NCI-H345 treated with DMSO at 0.1 percent for 48 hours (cell line): Measurements from ENCODE around the gene C1QB.
A peak's percentile ranks its signal among the peaks of the same experiment; 100 is the strongest.

Experiments used
- DNase-seq: peaks from one replicate; lab custom pipeline; 2025; ENCODE audit not compliant: unreplicated experiment; lab: John Stamatoyannopoulos, UW

Gene C1QB

DNA sequence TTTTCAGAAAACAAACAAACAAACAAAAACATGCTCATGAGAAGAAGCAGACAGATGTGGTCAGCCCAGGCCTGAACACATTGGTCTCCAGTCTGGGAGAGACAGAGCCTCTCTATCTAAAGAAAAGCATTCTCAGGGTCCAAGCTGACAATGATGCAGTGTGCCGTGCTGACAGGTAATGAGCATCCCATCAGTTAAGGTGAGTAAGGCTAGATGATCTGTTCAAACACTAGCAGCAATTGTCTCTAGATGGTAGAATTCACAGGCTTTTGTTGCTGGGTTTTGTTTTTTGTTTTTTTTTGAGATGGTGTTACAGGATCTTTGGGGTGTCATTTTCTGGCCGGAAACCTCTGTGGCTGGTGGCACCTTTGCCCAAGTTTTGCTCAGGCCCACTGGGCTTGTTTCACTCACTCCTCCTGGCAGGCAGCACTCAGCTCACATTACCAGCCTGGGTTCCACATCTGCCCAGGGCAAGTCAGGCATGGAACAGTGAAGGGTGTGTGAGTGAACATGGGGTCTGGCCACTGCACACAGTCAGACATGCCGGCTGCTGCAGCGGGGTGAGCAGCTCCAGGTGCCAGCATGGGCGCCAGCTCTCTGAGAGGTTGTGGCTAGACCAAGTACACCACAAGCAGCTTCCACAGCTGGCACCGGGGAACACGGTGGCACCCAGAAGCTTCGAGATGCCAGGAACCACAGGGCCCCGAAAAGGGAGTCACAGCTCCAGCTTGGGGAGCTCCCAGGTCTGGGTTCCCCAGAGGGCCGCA lies 19.2 kb upstream of the C1QB start:
- DNase-seq, result no peak

DNA sequence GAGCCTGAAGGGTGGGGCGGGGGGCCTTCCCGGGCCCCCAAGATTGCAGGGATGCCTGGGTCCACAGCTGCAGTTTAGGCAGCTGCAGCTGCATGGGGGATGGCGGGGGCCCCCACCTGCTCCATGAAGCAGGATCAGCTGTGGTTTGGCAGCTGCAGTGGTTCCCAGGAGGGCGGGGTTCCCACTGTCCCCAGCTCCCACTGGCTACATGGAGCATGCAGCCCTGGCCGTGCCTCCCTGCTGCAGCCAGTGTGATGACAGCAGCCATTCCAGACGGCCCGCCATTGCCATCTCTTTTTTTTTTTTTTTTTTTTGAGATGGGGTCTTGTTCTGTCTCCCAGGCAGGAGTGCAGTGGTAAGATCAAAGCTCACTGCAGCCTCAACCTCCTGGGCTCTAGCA lies 17.6 kb upstream of the C1QB start:
- DNase-seq, result no peak

DNA sequence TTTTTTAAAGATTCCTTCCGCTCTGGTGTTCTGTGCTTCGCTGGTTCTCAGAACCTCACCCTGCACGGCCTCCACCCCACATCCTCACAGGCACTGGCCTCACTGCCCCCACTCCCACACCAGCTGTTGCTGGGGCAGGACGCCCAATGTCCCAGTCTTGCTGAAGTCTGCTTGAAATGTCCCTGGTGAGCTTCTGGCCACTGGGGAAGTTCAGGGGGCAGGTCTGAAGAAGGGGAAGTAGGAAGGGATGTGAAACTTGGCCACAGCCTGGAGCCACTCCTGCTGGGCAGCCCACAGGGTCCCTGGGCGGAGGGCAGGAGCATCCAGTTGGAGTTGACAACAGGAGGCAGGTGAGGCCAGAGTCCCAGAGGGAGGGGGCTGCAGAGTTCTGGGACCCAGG lies 16.7 kb upstream of the C1QB start, which contains the start of gene C1QA:
TSS of gene C1QA (plus strand) at position 276 of the 400 bp plus-strand sequence. CDS start 989 bp downstream, outside the sequence.
- no peak for DNase-seq

DNA sequence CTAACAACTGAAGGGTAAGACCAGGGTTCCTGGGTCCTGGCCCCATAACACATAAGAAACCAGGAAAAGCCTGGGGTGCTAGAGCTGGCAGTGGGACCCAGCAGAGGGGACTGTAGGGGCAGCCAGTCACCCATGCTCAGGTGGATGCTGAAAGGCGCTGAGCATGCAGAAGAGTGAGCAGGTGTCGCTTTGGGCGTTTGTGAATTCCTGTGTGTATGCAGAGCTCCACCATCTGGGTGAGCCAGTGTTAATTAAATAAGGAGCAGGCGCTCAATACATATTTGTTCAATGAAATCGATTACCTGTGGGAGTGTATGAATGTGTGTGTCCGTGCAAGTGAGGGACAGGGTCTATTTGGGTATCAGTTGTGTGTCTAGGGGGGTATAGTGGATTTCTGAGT lies 16.1 kb upstream of the C1QB start:
- peak; percentile 29 for DNase-seq

DNA sequence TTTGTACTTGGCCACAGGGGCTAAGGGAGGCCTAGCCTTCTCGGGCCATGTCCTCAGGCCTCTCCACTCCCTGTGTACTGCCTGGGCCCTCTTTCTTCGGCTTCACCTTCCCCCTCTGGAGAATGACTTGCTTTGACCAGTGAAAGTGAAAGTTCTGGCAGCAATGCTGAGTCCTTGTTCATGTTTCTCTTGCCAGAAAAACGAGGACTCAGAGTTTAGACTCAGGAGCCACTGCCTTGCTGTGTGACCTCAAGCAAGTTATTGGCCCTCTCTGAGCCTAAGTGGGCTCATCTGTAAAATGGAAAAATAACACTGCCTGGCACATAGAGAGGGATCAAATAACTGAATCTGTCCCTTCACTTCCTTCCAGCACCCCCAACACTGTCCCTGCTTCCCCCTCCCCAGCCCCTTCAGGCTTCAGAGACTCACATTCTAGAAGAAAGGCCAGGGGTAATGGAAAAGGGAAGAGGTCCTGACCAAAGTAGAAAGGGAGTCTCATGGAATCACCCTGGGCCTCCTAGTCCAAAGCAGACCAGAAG lies 15.1 kb upstream of the C1QB start:
- DNase-seq, result no peak

DNA sequence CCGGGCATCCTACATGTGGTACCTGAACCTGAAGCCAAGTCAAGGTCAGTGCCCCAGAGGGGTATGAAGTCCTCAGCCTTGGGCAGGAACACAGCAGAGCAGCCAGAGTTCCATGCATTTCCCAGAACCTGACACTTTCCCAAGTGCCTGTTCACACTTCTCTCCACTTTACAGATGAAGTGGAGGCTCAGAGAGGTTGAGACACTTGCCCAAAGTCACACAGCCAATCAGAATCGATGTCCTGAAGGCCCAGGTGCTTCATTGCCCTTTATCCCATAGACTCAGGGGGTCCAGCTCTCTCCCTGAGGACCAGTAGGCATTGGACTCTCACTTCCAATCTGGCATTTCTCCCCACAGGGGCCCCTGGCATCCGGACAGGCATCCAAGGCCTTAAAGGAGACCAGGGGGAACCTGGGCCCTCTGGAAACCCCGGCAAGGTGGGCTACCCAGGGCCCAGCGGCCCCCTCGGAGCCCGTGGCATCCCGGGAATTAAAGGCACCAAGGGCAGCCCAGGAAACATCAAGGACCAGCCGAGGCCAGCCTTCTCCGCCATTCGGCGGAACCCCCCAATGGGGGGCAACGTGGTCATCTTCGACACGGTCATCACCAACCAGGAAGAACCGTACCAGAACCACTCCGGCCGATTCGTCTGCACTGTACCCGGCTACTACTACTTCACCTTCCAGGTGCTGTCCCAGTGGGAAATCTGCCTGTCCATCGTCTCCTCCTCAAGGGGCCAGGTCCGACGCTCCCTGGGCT lies 14.4 kb upstream of the C1QB start:
- no peak for DNase-seq

DNA sequence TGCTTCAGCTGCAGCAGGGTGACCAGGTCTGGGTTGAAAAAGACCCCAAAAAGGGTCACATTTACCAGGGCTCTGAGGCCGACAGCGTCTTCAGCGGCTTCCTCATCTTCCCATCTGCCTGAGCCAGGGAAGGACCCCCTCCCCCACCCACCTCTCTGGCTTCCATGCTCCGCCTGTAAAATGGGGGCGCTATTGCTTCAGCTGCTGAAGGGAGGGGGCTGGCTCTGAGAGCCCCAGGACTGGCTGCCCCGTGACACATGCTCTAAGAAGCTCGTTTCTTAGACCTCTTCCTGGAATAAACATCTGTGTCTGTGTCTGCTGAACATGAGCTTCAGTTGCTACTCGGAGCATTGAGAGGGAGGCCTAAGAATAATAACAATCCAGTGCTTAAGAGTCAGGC lies 13.8 kb upstream of the C1QB start:
- DNase-seq, result no peak

DNA sequence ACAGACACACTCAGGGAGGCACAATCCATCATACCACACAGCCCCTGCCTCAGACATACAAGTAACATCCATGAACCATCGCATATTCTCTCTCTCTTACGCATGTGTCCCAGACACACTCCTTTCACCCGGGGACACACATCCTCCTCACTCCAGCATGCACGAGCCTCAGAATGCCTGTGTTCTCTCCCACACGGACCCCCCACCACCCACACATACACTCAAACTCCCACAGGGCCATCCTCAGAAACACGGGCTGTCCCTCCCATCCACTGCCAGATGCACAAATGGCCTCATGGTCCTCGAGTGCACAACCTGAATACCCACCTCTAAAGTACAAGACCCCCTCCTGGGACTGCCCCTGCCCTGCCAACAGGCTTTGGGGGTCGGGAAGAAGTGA lies 11.8 kb upstream of the C1QB start:
- no peak for DNase-seq

DNA sequence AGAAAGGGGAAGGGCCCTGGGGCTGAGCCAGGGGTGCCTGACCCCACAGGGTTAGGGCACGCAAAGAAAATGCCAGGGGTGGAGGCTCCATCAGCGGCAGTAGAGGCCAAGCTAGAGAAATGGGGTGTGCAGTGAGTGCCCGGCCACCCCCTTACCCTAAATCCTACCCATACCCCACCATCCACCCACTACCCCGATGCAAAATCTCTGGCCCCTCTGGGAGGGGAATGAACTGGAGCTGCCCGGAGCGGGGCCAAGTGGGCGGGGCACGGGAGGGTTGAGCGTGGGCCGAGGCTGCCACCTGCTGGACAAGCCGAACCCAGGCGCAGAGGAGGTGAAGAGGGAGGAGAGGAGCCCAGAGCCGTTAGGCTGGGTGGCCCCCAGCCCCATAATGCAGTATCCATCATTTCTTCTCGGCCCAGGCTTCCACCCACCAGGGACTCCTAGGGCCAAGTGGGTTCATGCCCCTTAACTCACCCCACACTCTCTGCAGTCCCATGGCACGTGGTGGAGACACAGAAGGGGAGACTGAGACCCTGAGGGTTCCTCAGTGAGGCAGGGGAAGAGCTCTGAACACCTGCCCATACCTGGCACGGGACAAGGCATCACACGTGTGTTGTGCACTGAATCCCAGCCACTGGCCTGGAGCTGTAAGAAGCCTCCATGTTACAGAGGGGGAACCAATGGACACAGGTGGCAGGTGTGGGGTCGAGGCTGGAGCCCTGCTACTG lies 11.0 kb upstream of the C1QB start:
- peak; percentile 50 for DNase-seq

DNA sequence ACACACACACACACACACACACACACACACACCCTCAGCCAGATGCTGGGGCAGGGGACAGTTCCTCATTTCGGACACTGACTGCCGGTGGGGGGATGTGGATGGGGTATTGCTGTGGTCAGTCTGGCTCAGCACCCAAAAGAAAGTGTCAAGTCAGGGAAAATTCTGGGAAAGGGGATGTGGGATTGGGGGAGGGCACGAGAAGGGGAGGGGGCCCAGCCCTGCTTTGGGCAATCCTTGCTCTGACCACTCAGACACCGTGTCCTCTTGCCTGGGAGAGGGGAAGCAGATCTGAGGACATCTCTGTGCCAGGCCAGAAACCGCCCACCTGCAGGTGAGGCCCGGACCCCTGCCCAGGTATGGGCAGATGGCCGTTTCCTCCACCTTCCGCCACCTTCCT lies 9.7 kb upstream of the C1QB start, which contains the start of gene C1QC:
TSS of gene C1QC (plus strand) at position 253 of the 400 bp plus-strand sequence. CDS start 391 bp downstream, outside the sequence.
- DNase-seq, result no peak

DNA sequence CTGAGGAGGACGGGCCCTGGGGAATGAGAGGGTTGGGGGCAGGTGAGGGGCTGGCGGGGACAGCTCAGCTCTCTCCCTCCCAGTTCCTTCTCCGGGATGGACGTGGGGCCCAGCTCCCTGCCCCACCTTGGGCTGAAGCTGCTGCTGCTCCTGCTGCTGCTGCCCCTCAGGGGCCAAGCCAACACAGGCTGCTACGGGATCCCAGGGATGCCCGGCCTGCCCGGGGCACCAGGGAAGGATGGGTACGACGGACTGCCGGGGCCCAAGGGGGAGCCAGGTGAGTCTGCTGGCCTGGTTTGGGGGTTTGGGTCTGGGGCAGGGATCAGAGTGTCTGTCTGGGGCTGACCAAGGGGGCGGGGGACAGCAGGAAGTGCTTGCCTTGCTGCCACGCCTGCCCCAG lies 9.1 kb upstream of the C1QB start:
- no peak for DNase-seq

DNA sequence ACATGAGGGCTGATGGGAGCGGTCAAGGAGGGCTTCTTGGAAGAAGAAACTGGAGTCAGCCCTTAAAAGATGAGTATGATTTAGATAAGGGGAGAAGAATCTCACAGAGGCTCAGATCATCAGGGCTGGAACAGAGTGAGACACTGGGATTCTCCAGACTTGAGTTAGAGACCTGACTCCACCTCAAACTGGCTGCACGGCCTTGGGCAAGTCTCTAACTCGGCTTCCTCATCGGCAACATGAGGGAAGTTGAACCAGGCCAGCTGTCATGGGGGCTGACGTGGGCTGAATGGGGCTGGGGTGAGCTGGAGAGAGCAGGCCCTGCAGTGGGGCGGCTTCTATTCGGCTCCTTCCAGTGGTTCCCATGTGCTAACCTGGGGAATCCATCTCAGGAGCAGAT lies 7.1 kb upstream of the C1QB start:
- DNase-seq, result no peak

DNA sequence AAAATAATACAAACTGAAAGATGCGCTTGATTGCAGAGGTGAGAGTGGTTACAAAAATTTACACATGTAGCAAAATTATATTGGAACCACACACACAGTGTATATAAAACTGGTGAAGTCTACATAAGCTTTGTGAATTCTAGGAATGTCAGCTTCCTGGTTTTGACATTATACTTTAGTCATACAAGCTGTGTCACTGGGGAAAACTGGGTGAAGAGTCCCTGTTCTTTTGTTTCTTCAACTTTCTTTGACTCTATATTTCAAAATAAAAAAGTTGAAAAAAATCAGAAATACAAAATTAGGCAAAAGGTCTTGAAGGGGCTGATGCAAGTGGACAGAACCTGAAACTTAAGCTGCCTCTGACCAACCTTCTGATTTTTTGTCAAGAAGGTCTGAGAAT lies 6.7 kb upstream of the C1QB start:
- DNase-seq, result no peak

DNA sequence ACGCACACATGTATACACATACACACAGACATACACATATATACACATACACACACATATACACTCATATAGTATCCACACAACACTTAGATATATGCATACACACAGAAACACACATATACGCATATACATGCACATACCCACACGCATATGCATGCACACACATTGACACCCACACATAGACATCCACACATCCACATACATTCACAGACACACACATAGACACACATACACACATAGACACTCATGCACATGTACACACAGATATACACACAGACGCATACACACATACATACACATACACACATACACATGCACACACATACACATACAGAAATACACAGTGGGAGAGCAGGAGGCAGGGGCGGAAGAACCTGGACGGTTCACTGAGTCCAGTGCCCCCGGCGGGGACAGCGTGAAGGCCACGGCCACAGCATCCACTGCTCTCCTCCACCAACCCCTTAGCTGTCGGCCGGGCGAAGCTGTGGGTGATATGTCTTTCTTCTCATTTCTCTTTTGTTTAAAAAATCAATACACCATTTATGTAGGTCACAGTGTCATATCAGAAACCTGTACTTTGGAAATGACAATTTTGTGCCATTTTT lies 2.8 kb upstream of the C1QB start:
- no peak for DNase-seq

DNA sequence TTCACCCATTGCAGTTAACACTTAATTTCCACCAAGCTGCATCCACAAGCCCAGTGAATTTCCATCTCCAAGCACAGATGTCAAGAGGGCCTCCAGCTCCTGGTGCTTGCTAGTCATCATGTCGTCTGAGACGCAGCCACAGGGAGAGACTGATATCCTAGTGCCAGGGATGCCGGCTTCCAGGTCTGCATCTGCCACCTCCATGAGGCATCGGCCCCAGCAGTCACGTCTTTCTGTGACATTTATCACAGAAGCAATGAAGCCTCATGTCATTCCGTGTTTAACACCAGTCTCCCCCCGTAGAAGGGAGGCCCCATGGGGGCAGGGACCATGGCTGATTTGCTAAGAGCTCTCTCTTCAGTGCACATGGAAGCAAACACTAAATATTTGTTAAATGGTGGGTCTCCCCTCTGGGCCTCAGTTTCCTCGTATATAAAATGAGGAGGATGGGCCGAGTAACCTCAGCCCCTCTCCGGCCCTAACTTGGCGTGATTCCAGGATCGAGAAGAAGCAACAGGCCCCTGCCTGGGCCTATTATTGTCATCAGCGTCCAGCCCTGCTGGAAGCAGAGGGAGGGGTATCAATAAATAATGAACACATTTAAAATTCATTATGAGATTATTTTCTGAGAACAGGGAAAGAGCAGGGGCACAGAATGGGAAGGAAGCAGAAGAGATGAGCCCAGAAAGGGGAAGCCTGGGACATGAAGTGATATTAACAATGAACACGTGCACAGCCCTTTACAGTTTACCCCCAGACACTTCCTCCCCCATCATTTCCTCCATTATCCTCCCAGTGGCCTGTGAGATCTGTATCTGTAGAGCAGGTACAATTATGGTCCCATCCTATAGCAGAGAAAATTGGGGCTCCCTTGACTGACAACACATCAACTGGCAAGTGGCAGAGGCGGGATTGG lies 837 bp upstream of the C1QB start:
- no peak for DNase-seq

DNA sequence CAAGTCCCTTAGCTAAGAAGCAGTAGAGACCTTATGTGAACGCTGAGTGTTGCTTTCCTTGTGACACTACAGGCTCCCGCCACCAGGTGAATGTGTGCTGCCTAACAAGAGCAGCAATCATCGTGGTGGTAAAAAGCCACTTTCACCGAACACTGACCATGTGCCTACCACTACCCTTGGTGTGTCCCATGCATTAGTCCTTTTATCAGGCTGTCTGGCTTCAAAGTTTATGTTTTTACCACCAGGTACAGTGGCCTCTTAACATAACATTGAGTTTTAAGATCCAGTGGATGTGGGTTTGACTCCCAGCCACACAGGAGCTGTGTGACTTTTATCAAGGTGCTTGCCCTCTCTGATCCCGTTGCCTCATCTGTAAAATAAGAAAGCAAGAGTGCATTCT lies 1.7 kb downstream of the C1QB start:
- no peak for DNase-seq

DNA sequence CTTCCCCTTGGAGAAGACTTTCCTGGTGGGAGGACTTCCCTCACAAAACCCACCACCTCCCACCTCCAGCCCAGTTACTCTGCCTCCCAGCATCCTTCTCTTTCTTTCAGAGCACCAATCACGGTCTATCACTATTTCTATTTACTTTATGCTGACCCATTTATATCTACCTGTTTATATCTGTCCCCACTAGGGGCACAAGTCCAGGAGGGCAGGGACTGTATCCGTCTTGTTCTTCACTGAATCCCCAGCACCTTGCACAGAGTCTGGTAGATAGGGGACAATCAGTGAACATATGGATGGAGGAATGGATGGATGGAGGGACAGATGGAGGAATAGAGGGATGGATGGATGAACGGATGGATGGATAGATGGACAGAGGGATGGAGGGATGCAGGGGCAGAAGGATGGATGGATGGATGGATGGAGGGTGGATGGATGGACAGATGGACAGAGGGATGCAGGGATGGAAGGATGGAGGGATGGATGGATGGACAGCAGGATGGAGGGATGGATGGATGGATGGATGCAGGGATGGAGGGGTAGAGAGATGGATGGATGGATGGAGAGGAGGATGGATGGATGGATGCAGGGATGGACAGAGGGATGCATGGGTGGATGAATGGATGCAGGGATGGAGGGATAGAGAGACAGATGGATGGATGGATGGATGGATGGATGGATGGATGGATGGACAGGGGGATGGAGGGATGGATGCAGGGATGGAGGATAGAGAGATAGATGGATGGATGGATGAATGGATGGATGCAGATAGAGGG lies 5.5 kb downstream of the C1QB start:
- DNase-seq, result no peak

DNA sequence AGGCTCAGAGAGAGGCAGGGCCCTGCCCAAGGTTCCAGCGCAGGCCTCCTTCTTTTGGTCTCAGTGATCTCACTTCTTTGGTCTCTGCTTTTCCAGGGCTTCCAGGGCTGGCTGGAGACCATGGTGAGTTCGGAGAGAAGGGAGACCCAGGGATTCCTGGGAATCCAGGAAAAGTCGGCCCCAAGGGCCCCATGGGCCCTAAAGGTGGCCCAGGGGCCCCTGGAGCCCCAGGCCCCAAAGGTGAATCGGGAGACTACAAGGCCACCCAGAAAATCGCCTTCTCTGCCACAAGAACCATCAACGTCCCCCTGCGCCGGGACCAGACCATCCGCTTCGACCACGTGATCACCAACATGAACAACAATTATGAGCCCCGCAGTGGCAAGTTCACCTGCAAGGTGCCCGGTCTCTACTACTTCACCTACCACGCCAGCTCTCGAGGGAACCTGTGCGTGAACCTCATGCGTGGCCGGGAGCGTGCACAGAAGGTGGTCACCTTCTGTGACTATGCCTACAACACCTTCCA lies 7.7 kb downstream of the C1QB start:
- DNase-seq, result no peak

DNA sequence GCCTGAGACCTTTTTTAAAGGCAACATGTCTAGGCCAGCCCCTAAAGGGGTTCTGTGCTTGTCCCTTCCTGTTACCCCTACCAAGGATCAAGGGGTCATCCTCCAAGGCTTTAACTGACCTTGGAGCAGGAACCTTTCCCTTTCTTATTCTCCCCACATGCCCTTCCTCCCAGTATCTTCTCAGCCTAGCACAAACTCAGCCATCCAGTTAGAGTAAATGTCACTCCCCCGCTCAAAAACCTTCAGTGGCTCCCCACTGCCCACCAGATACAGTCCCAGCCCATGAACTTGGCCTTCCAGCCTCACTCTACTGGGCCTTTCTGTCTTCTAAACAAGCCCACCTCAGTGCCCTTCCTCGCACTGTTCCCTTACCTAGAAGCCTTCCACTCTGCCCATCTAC lies 8.8 kb downstream of the C1QB start:
- DNase-seq, result no peak
